HG03439 (cell line): ENCODE data around the gene TM2D1.
"Not testable (repeated sequence)": the region's sequence is repeated elsewhere in the genome, so short reads cannot be mapped to it uniquely, and the experiment has no call there.

Experiments used
- ATAC-seq: cut with Tn5 transposase; IDR thresholded peaks from one replicate; pipeline ENCODE4 v1.9.1; 2021; ENCODE audit warnings: mild to moderate bottlenecking, moderate library complexity; ENCODE audit not compliant: unreplicated experiment

Gene TM2D1

DNA sequence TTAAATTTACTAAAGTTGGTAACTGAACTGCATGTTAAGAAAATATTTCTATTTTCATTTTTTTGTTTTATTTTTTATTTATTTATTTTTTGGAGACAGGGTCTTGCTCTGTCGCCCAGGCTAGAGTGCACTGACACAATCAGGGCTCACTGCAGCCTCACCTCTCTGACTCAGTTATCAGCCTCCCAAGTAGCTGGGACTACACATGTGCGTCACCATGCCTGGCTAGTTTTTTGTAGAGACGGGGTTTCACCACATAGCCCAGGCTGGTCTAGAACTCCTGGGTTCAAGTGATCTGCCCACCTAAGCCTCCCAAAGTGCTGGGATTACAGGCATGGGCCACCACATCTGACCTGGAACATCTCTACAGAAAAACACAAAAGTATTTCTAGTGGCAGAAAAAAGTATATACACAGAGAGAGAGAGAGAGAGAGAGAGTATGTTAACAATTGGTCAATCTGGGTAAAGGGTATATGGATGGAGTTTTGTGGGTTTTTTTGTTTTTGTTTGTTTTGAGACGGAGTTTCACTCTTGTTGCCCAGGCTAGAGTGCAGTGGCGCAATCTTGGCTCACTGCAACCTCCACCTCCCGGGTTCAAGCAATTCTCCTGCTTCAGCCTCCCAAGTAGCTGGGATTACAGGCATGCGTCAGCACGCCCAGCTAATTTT lies 5.8 kb downstream of the TM2D1 start:
- not testable (repeated sequence) for ATAC-seq

DNA sequence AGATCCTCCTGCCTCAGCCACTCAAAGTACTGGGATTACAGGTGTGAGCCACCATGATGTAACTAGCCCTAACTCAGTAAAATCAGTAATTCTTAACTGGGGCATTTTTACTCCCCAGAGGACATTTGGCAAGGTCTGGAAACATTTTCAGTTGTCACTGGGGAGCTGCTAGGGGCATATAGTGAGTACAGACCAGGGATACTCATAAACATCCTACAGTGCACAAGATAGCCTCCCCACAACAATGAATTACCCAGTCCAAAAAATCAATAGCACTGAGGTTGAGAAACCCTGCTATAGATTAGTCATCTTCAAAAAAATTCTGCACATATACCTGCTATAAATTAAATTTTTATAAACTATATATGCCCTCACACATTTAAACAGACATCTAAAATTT lies 13.0 kb downstream of the TM2D1 start:
- no peak for ATAC-seq

DNA sequence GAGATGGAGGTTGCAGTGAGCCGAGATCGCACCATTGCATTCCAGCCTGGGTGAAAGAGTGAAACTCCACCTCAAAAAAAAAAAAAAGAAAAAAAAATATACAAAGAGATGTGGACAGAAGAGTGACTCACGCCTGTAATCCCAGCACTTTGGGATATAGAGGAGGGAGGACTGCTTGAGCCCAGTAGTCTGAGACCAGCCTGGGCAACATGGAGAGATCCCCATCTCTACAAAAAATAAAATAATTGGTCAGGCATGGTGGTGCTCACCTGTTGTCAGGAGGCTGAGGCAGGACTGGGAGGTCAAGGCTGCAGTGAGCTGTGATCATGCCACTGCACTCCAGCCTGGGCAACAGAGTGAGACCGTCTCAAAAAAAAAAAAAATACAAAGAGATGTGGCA lies 13.7 kb downstream of the TM2D1 start:
- ATAC-seq = not testable (repeated sequence)

DNA sequence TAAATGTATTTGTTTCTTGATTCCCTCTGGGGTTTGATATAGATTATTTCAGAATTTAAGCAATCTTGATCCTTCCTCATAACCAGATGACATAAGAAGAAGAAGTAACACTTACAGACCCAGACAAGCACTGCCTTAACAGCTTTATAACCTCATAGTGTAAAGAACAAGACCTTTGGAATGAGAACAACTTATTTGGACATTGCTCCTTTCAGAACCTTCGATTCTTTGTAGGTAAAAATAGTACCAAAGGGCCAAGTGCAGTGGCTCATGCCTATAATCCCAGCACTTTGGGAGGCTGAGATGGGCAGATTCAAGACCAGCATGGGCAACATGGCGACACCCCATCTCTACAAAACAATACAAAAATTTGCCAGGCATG lies 15.0 kb downstream of the TM2D1 start:
- ATAC-seq = no peak

DNA sequence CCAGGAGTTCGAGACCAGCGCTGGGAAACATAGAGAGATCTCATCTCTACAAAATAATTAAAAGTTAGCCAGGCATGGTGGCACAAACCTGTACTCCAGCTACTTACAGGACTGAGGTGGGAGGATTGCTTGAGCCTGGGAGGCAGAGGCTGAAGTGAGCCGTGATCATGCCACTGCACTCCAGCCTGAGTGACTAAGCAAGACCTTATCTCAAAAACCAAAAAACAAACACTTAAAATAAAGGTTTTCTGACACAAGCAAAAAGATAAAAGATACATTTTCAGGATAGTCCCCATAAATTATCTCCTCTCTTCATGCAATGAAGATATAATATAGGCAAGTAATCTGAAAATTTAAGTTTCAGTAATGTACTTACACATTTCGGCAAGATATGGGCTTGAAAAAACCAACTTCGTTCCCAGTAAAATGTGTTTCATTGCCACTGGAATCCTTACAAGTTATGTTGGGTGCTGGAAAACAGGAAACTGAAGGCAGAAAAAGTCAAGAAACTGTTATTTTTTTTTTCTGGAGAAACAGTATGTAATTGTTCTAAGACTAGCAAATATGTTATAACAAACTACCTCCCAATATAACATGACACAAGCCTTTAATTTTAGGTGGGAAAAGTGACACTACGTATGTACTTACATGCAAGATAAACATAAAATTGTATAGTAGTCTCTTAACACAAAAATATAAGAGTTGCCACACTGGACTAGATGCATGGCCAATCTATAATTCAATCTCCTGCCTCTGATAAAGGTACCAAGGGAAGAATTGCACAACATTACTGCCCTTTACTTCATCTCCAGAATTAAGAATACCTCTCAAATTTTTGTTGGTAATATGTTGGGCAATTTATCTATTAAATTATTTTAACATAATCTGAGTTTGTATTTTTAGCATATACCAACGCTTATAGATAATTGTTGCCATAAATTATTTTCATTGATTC lies 15.7 kb downstream of the TM2D1 start:
- ATAC-seq = no peak

DNA sequence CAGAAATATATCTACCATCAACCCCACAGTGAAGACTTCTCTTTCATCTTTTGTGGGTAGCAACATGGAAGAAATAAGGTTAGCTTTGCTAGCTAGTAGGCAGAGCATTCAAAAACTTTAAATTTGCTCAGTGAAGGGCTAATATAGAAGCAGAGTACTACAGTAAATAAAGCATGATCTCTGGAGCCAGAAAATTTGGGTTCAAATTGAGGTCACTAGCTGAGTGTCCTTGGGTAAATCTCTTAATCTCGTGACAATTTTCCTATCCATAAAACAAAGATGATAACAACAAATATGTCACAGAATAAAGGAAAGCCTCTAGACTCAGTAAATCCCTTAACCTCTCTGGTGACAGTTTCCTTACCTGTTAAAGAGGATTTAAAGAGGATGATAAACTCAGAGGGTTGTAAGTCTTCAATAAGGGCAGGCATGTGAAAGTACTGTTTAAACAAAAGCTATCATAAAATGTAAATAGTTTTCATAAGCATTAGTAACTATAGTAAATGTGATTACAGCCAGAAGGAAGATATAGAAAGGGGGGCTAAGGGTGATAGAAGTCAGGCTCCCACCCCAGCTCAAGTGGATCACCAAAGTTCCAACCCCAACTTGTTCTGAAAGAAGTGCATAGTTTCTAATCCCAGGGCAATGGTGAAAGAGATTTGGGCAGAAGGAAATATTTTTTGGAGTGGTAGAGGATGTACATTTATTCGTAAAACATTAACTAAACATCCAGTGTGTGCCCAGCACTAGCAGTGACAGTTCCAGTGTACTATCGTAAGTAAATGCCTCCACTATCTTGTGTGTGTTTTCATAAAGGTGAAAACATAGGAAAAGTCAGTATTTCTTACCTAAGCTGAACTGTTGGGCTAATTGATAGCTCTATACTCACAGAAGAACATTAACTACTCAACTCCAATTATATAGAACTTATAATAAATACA lies 24.8 kb downstream of the TM2D1 start:
- ATAC-seq = no peak

DNA sequence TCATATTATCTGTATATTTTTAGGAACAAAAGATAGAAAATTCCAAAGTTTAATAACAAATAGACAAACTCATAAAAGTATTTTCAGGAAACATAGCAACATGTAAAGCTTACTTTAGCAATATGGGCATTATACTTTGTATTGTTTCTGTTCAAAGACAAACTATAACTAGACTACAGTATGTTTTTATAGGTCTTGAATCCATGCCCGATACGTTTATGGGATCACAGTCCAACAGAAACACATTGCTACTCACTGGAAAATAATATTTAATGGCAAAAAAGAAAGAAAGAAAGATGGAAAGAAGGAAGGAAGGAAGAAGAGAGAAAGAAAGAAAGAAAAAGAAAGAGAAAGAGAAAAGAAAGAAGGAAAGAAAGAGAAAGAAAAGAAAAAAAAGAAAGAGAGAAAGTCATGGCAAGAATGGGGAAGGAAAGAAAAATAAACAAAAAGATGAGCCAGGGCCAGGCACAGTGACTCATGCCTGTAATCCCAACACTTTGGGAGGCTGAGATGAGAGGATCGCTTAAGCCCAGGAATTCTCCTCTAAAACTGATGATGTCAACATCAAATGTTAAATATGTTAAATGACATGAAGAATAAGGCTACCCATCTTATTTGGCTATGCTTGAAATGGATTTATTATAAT lies 32.7 kb downstream of the TM2D1 start:
- no peak for ATAC-seq

DNA sequence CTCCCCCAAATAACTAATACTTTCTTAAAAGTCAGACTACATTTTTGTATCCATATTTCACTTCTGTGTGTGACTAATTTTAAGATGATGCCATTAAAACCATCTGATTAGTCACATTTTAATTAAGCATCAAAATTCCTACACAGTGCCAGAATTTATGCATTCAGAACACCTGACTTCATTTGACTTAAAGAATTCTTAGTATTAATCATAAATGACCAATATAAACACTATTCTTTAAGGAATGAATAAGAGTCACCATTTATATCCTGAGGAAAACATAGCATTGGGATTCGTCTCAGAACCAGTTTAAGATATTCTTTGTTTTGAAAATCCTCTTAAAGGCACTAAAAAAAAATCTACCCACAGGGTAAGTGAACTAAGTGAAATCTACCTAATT lies 37.0 kb downstream of the TM2D1 start:
- ATAC-seq = no peak

DNA sequence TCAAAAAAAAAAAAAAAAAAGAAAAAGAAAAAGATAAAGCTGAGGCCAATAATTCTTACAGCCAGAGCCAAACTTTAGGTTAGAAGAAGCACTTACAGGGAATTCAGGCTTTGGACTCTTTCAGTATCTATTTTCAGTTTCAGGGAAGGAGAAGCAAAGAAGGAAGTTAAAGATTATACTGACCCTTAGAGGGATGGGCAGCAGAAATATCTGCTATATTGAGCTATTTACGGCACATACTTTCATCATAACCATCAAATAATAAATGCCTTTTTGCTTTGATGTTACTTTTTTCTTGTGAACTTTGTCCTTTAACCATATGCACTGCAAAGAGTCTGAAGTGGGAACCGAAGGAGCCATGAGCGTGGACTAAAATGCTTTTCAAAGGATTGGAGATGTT lies 42.0 kb downstream of the TM2D1 start:
- ATAC-seq = no peak

DNA sequence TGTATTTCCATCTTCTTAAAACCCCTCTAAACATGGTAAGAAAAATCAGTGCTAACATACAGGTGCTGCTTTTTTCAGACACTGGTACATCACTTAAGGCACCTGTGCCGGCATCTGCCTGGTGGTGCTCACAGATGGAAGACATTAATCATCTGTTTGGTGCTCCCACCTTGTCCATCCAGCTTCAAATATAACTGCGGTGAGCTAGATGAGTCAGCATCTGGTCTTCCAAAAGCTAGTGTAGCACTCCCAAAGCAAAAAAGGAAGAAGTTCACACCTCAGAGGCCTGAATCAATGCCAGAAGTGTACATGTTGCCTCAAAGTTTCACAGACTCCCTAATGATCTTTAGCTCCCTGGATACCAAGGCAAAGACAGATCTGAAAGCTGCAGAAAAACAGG lies 44.4 kb downstream of the TM2D1 start:
- no peak for ATAC-seq

DNA sequence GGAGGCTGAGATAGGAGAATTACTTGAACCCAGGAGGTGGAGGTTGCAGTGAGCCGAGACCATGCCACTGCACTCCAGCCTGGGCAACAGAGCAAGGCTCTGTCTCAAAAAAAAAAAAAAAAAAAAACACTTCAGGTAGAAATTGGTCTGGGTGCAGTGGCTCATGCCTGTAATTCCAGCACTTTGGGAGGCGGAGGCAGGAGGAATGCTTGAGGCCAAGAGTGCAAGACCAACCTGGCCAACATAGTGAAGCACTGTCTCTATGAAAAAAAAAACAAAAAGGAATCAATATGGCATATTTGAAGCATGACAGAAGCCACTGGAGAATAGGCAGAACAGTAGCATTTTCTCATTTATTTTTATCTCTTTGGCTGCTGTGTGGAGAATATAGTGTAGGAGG lies 48.1 kb downstream of the TM2D1 start:
- ATAC-seq = not testable (repeated sequence)

DNA sequence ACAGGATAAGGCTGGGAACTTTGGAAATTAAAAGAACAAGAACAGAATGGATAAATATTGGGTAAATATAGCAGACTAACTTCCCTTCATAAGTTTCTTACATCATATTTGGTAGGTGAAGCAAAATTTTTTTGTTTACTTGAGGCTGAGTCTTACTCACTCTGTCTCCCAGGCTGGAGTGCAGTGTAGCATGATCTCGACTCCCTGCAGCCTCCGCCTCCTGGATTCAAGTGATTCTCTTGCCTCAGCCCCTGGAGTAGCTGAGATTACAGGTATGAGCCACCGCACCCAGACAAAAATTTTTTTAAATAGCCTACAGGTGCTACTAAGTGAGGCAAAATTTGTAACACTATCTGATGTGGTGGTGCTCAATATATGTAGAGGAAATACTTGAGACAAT lies 50.7 kb downstream of the TM2D1 start:
- ATAC-seq = no peak

DNA sequence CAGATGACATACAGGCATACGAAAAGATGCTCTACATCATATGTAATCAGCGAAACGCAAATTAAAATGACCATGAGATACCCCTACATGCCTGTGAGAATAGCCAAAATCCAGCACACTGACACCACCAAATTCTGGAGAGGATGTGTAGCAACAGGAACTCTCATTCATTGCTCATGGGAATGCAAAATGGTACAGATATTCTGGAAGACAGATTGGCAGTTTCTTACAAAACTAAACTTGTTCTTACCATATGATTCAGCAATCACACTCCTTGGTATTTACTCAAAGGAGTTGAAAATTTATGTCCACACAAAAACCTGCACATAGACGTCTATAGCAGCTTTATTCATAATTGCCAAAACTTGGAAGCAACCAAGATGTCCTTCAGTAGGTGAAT lies 52.6 kb downstream of the TM2D1 start:
- ATAC-seq = no peak

DNA sequence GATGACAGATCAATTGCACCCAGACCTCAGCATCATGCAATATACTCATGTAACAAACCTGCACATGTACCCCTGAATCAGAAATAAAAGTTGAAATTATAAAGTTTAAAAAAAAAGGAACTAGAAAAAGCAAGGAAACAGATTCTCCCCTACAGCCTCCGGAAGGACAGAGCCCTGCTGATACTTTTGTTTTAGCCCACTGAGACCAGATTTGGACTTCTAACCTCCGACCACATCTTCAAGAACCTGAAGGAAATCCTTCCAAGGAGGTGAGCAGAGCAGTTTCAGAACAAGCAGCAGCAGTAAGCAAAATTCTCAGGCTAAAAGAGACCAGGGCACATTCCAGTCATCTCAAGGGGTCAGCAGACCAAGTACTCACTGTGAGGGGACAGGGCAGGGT lies 54.5 kb downstream of the TM2D1 start:
- ATAC-seq = no peak

DNA sequence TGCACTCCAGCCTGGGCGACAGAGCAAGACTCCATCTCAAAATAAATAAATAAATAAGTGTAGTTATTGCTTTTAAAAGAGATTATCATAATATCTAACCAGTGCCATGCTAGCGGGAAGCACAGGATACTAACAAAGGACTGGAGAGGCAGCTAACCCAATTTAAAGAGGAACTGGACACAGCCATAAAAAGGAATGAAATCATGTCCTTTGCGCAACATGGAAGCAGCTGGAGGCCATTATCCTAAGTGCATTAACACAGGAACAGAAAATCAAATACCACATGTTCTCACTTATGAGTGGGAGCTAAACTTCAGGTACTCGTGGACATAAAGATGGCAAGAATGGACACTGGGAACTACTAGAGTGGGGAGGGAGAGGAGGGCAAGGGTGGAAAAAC lies 54.9 kb downstream of the TM2D1 start:
- ATAC-seq = no peak

DNA sequence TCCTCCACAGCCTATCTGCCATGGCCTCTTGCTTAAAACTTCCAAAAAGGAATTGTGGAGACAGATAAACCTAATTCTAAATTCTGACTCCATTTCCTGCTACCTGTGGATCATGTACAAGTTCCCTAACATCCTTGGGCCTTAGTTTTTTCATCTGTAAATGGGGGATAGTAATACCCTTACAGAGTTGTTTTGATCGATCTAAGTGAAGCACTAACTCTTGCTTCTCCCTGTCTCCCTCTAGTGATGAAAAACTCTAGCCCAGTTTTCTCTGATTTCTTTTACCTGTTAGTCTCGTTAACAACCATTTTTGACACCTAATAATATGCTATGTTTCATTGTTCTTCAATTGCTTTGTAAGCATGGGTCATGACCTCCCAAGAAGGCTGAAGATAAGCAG lies 65.9 kb downstream of the TM2D1 start:
- ATAC-seq = no peak

DNA sequence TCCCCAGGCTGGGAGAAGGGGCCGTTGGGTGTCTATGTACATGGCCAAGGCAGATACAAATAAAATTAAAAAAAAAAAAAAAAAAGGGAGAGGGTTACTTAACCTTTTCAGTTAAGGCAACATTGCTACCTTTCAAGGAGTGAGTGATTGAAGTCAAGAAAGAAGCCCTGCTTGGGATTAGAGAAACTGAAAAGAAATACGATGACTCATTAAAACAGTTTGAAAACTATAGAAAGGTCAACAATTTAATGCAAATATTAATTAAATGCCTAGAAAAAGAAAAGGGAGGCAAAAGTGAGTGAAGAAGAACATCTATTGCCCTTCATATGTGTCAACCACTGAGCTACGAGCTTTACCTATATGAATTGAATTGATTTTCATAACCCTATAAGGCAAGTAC lies 69.5 kb downstream of the TM2D1 start:
- ATAC-seq = no peak

DNA sequence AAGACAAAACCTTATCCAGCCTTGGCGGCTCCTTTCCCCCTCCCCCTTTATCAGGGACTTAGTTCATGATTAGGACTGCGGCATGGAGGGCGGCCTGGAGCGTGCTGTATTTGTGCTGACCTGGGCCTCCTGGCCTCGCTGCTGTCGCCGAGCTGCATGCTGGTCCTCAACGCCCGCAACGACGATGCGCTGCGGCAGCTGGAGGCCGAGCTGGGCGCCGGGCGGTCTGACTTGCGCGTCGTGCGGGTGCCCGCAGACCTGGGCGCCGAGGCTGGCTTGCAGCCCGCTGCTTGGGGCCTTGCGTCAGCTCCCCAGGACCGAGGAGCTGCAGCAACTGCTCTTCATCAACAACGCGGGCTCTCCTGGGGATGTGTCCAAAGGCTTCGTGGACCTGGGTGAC lies 70.9 kb downstream of the TM2D1 start:
- no peak for ATAC-seq

DNA sequence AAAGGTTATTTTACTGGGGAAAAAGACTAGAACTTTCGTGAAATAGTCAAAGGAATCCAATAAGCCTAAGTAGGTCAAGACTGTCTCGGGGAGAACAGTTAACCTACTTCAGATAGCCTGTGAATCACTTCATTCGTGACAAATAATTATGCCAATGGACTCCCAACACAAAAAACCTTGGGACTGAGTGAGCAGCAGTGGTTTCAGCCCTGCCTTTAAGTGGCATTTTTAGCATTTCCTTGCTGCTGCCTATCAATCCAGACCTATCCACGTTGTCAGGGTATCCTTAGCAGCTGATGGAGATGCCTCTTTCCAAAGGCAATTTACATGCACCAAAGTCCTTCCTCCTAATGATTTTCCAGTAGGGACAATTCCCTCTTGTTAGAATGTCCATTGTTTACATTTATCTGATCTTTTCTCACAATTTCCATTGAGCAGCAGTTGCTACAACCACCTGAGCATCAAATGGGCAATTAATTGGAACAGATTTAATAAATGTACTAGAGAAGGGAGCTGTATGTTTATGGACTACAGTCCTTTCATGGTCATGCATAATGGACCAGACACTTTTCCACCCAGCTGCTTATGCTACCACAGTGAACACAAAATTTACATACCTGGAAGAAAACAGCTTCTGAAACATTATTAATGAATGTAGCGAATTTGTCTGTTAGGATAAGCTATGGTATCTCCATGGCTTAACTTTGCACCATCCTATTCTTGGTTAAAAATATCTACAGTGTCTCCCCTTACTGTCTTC lies 75.8 kb downstream of the TM2D1 start:
- ATAC-seq = no peak

DNA sequence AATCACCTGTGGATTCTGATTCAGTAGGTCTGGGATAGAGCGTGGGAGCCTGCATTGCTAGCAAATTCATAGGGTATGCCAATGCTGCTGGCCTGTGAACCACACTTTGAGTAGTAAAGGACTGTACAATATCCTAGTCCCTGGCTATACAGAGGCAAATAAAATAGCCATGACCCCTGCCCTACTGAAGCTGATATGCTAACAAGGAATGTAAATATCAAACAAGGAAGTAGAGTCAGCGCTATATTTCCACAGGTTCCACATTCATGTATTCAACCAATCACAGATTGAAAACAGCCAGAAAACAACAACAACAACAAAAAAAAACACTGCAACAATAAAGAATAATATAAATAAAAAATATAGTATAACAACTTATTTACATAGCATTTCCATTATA lies 77.8 kb downstream of the TM2D1 start:
- ATAC-seq = no peak
